HG03571 (cell line): Measurements from ENCODE around the gene CABS1.

ENCODE experiments used
- ATAC-seq: cut with Tn5 transposase; IDR thresholded peaks from one replicate; pipeline ENCODE4 v1.9.1; 2021; ENCODE audit not compliant: unreplicated experiment

CABS1 gene

GRCh38 chr4:70334681-70335080 is at the start of gene CABS1:
Gene CABS1 (plus strand): TSS chr4:70334981. CDS start chr4:70335040, 59 bp downstream.
- no peak for ATAC-seq

- no peak for ATAC-seq
Observed at GRCh38 chr4:70288651-70289050, 46.1 kb upstream of the CABS1 start.

GRCh38 chr4:70291341-70291740 is 43.4 kb upstream of the CABS1 start:
- no peak for ATAC-seq

- no peak for ATAC-seq
Observed at GRCh38 chr4:70297576-70297975, 37.2 kb upstream of the CABS1 start.

- ATAC-seq: no peak
Observed at GRCh38 chr4:70298051-70298450, 36.7 kb upstream of the CABS1 start.

- no peak for ATAC-seq
Observed at GRCh38 chr4:70299643-70300042, 35.1 kb upstream of the CABS1 start.

- ATAC-seq: no peak
Observed at GRCh38 chr4:70300215-70300614, 34.6 kb upstream of the CABS1 start.

GRCh38 chr4:70303090-70303489 is 31.7 kb upstream of the CABS1 start:
- no peak for ATAC-seq

- no peak for ATAC-seq
Observed at GRCh38 chr4:70305601-70306000, 29.2 kb upstream of the CABS1 start.

GRCh38 chr4:70306076-70306475 is 28.7 kb upstream of the CABS1 start:
- ATAC-seq: no peak

- no peak for ATAC-seq
Observed at GRCh38 chr4:70313736-70314135, 21.0 kb upstream of the CABS1 start.

GRCh38 chr4:70315928-70316327 is 18.9 kb upstream of the CABS1 start:
- no peak for ATAC-seq

- no peak for ATAC-seq
Observed at GRCh38 chr4:70326052-70326451, 8.7 kb upstream of the CABS1 start.

- ATAC-seq: no peak
Observed at GRCh38 chr4:70336043-70336442, 1.3 kb downstream of the CABS1 start.

GRCh38 chr4:70337886-70338420 is 3.2 kb downstream of the CABS1 start:
- no peak for ATAC-seq

GRCh38 chr4:70356185-70356584 is 21.4 kb downstream of the CABS1 start:
- ATAC-seq: peak; percentile 46

- ATAC-seq: no peak
Observed at GRCh38 chr4:70359115-70359661, 24.4 kb downstream of the CABS1 start.

- no peak for ATAC-seq
Observed at GRCh38 chr4:70360460-70360859, 25.7 kb downstream of the CABS1 start, which contains the start of gene SMR3A. Gene SMR3A (plus strand): TSS chr4:70360760. CDS start chr4:70362116, 1,356 bp downstream.

- ATAC-seq: no peak
Observed at GRCh38 chr4:70364002-70364401, 29.2 kb downstream of the CABS1 start.

- no peak for ATAC-seq
Observed at GRCh38 chr4:70365479-70365878, 30.7 kb downstream of the CABS1 start.

- no peak for ATAC-seq
Observed at GRCh38 chr4:70367813-70368212, 33.0 kb downstream of the CABS1 start.

- ATAC-seq: no peak
Observed at GRCh38 chr4:70371987-70372386, 37.2 kb downstream of the CABS1 start.

- ATAC-seq: no peak
Observed at GRCh38 chr4:70372760-70373159, 38.0 kb downstream of the CABS1 start.
